PFSK-1 (cell line): ENCODE results near the gene CAMSAP2.

Experiments used
- FOXP2 ChIP-seq: optimal IDR thresholded peaks from 2 replicates; pipeline ENCODE3; 2011; ENCODE audit warnings: borderline replicate concordance, control low read depth, inconsistent platforms; ENCODE audit not compliant: insufficient read depth; ENCODE audit errors: extremely low read length, extremely low read depth
- POLR2AphosphoS5 ChIP-seq: IDR thresholded peaks from 2 replicates; pipeline ENCODE4 v1.6.1; 2012; ENCODE audit warnings: low read depth, mild to moderate bottlenecking, control low read depth, low read length, moderate library complexity
- REST ChIP-seq, 2 experiments: IDR thresholded peaks; 2 replicates each; pipeline versions ENCODE4 v1.6.1 to v1.8.0; 2011 to 2012; ENCODE audit warnings: low read depth in 2 of 2, low read length in 2 of 2, control low read depth in 1 of 2, inconsistent platforms in 1 of 2, mild to moderate bottlenecking in 1 of 2, moderate library complexity in 1 of 2; ENCODE audit not compliant: insufficient read depth in 1 of 2
- SIN3A ChIP-seq: IDR thresholded peaks from 2 replicates; pipeline ENCODE4 v1.6.1; 2012; ENCODE audit warnings: mild to moderate bottlenecking, low read length, moderate library complexity, borderline replicate concordance; ENCODE audit not compliant: insufficient read depth
- TAF1 ChIP-seq: IDR thresholded peaks from 2 replicates; pipeline ENCODE4 v1.6.1; 2012; ENCODE audit warnings: low read length, control low read depth, borderline replicate concordance; ENCODE audit not compliant: insufficient read depth

Gene CAMSAP2

GRCh38 chr1:200774735-200775444, 36.2 kb downstream of the CAMSAP2 start:
- TF ChIP-seq POLR2AphosphoS5 (no peak), FOXP2 (no peak), SIN3A (no peak), REST (IDR thresholded peaks at IDR 0.05; ENCODE audit: insufficient read depth in 1 of 2, low read depth in 2 of 2, low read length in 2 of 2) (no peak), TAF1 (no peak)

GRCh38 chr1:200775850-200776249, 37.2 kb downstream of the CAMSAP2 start:
- TF ChIP-seq FOXP2 (no peak), TAF1 (no peak), SIN3A (no peak), REST (IDR thresholded peaks at IDR 0.05; ENCODE audit: insufficient read depth in 1 of 2, low read depth in 2 of 2, low read length in 2 of 2) (no peak), POLR2AphosphoS5 (no peak)

GRCh38 chr1:200776949-200777348, 38.3 kb downstream of the CAMSAP2 start:
- no peak for TF ChIP-seq POLR2AphosphoS5
- TF ChIP-seq SIN3A = no peak
- no peak for TF ChIP-seq FOXP2
- TF ChIP-seq TAF1 = no peak
- TF ChIP-seq REST (IDR thresholded peaks at IDR 0.05; ENCODE audit: insufficient read depth in 1 of 2, low read depth in 2 of 2, low read length in 2 of 2) = no peak

GRCh38 chr1:200778766-200779165, 40.1 kb downstream of the CAMSAP2 start:
- no peak for TF ChIP-seq REST (IDR thresholded peaks at IDR 0.05; ENCODE audit: insufficient read depth in 1 of 2, low read depth in 2 of 2, low read length in 2 of 2)
- TF ChIP-seq POLR2AphosphoS5 = no peak
- TF ChIP-seq FOXP2 = no peak
- TF ChIP-seq SIN3A = no peak

- no peak for TF ChIP-seq FOXP2
- no peak for TF ChIP-seq SIN3A
- no peak for TF ChIP-seq POLR2AphosphoS5
- TF ChIP-seq REST (IDR thresholded peaks at IDR 0.05; ENCODE audit: insufficient read depth in 1 of 2, low read depth in 2 of 2, low read length in 2 of 2) = no peak
- no peak for TF ChIP-seq TAF1
These were observed 40.6 kb downstream of the CAMSAP2 start for GRCh38 chr1:200779326-200779725.
